Measurements from ENCODE around the gene RIIAD1.

- TF ChIP-seq, protein P1, sequence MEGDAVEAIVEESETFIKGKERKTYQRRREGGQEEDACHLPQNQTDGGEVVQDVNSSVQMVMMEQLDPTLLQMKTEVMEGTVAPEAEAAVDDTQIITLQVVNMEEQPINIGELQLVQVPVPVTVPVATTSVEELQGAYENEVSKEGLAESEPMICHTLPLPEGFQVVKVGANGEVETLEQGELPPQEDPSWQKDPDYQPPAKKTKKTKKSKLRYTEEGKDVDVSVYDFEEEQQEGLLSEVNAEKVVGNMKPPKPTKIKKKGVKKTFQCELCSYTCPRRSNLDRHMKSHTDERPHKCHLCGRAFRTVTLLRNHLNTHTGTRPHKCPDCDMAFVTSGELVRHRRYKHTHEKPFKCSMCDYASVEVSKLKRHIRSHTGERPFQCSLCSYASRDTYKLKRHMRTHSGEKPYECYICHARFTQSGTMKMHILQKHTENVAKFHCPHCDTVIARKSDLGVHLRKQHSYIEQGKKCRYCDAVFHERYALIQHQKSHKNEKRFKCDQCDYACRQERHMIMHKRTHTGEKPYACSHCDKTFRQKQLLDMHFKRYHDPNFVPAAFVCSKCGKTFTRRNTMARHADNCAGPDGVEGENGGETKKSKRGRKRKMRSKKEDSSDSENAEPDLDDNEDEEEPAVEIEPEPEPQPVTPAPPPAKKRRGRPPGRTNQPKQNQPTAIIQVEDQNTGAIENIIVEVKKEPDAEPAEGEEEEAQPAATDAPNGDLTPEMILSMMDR (IDR thresholded peaks at IDR 0.05): no peak
- no peak for TF ChIP-seq EP300 (IDR thresholded peaks at IDR 0.05)
- TF ChIP-seq POLR2AphosphoS5 (IDR thresholded peaks at IDR 0.05): no peak
These were observed 40.9 kb upstream of the RIIAD1 start for GRCh38 chr1:151680391-151680790.
